GM19438 (cell line): ENCODE data around the gene TNP1.

Source experiments
- ATAC-seq: cut with Tn5 transposase; IDR thresholded peaks from one replicate; pipeline ENCODE4 v1.9.1; 2021; ENCODE audit warnings: low read depth; ENCODE audit not compliant: unreplicated experiment

The TNP1 gene, protein sequence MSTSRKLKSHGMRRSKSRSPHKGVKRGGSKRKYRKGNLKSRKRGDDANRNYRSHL

DNA sequence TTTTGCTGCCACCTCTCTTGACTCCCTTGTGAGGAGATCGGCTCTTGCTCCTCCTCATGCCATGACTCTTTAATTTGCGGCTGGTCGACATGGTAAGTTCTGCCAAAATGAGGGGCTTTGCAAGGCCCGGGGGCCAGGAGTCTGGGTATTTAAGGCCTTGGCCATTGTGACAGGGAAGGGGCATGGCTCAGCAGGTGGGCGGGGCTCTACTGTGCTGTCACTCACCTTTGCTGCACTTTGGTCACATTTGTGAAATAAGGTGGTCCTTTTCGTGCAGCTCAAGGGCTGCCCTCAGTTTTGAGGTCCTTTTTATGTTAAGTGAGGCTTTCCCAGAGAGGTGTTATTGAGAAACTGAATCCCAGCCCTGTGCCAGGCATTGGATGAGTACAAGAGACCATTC is at the start of gene TNP1:
Gene TNP1 (minus strand): TSS at position 121 of the 400 bp plus-strand sequence. CDS start 30 bp downstream, at position 91.
- ATAC-seq = no peak

DNA sequence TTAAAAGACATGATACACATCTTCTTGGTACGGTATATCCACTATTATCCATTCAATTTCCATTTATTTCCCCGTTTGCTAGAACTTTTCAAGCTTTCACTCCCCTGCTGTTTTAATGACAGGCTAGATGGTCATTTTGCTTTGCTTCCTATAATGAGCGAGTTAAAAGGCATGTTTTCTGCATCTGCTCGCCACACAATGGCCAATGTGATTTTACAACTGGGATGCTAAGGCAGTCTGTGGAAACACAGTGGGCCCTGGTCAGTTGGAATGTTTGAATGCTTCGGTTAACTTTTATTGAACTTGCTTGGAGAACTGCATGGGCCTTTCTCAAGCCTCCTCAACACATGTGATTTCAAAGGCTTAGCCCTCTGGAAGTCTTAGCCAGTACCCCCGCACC is 48.4 kb upstream of the TNP1 start:
- no peak for ATAC-seq

DNA sequence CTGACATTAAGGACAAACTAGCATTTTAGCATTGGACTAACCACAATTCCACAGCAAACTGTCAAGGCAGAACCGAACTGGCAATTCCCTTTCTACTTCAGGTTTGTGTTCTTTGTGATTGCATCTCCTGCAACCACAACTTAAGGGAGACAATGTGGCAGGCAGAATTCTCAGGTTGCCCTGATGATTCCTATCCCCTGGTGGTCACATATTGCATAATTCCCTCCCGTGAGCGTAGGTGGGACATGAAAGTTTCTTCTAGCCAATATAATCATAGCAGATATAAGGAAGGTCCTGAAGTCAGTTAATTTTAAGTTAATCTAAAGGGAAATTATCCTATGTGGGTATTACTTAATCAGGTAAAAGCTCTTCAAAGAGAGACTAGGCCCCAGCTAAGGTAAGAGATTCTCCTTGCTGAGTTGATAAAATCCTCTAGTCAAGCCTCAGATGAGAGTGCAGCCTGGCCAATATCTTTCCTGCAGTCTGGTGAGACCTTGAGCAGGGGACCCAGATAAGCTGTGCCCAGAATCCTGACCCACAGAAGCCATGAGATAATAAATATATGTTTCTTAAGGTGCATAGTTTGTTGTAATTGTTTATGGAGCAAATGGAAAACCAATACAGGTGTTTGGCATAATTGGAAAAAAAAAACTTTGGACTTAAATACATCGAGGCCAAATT is 45.9 kb upstream of the TNP1 start:
- ATAC-seq = no peak

DNA sequence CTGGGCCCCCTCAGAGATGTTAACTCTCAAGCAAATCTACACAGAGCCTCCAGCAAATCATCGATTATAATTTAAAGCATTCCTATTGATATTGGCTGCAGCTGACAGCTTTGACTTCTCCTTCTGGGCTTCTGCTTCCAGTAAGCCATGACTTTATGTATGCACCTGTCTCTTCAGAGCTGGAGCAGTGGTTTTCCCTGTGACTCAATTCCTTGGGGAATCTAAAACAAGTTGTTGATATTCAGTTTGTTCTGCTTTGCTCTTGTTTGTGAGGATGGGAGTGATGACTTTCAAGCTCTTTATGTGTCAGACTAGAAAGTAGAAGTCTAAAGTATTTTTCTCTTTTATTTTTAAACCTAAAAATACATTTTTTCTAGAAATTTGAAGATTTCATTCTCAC is 45.1 kb upstream of the TNP1 start:
- ATAC-seq = no peak

DNA sequence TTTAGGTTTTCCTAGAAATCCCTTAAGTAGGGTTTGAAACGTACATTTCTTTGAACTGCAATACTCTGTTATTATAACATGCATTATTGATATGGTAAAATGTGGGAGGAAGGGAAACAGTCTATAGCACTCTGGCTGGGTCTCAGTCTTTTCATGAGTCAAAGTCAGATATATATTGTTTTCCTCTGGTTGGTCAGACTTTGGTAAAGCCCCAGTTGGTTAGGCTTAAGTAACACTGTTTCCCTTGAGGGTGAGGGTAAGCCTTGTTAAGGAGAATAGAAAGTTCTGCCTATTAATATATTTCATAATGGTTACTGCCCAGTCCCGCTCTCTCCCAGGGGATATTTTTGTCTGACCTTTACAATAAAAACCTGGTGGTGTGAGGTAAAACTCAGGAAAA is 44.7 kb upstream of the TNP1 start:
- no peak for ATAC-seq

DNA sequence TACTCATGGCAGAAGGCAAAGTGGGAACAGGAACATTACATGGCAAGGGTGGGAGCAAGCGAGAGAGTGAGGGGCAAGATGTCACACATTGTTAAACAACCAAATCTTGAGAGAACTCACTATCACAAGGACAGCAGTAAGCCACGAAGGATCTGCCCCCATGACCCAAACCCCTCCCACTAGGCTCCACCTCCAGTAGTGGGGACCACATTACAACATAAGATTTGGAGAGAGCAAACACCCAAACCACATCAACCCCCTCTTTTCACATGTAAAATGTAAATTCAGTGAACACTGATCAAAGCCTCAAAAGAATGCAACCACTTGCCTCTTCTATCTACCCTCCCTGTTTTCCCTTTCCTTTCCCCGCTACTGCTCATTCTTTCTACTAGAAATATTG is 43.6 kb upstream of the TNP1 start:
- no peak for ATAC-seq

DNA sequence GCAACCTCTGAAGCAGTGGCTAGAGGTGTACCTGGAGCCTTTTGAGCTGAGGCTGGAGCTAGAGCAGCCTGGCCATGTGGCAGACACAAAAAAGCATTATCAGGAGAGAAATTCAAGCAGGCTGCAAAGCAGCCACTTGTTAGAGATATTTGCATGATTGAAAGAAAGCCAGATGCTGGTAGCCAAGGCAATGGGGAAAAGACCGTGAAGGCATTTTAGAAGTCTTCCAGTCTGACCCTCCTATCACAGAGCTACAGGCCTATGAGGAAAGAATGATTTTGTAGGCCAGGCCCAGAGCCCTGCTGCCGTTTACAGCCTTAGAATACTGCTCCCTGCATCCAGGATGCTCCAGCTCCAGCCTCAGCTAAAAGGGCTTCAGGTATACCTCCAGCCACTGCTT is 41.4 kb upstream of the TNP1 start:
- ATAC-seq = no peak

DNA sequence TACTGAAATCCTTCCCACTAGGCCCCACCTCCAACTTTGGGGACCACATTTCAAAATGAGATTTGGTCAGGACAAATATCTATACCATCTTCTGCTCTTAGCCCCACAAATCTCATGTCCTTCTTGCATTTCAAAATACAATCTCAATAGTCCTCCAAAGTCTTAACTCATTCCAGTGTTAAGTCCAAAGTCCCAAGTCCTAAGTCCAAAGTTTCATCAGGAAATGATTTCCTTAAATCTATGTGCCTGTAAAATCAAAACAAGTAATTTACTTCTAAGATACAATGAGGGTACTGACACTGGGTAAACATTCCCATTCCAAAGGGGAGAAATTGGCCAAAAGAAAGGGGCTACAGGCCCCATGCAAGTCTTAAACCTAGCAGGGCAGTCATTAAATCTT is 40.5 kb upstream of the TNP1 start:
- ATAC-seq = no peak

DNA sequence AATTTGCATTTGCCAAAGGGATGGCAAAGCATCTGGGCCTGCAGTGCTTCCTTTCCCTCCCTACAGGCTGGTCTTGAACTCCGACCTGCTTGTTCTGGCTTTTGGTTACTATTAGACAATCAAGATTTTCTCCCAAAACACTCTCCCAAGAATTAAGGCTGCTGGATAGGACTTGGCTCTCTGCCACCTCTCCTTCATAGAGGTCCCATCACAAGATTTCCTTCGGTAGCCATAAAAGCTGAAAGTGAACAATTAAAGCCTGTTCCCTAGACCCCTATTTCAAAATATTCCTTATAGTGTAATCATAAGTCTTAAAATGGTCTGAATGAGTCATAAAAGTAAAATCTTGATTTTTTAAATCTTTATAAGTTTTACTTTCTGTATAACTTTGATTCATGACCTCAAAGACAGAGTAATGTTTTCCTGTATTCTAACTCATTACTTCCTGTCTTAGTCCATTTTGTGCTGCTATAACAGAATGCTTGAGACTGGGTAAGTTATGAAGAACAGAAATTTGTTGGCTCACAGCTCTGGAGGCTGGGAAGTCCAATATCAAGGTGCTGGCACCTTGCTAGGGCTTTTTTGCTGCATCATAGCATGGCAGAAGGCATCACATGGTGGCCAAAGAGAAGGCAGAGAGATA is 37.8 kb upstream of the TNP1 start:
- no peak for ATAC-seq

DNA sequence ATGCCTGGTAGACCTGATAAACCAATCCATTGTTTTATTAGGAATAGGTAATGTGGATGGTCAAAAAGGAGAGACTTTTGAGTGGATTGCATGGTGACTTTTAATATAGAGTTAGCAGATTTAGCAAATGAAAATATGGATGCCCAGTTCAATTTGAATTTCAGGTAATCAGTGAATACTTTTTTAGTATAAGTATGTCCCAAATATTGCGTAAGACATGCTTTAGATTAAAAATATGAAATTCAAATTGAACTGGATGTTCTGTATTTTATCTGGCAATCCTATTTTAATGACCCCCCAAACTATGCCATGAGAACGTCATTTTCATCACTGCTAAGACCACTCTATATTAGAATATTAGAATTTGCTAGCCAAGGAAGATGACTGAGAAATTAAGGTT is 30.3 kb upstream of the TNP1 start:
- no peak for ATAC-seq

DNA sequence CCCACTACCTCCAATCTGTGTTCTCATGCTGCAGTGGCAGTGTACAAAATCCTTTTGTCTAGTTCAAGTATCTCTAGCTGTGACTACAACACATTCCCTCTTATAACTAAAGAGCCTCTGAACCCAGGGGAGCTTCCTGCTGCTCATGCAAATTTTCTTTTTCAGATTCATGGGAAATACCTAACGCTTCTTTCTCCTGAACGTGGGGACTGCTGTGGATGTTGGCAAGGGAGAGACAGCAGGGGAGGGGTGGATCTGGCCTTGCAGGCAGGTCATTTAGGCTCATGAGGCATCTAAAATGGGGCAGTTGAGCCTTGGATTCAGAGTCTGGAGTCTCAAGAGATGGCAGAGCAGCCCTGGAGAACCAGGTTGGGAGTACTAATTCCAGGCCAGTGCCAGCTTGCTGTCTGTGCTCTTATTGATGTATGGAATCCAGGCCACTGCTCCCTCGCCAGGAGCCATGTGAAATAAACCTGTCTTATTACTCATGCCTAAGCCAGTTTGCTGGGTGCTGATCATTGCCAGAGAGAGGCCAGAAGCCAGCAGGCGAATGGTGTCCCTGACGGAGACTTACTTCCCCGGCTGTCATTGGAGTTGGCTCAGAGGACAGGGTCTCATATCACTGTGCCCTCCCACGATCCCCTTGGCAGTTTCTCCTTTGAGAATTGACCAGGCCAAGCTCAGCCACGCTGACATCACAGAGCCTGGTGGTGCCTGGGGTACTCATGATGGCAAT is 29.2 kb upstream of the TNP1 start:
- ATAC-seq = no peak

DNA sequence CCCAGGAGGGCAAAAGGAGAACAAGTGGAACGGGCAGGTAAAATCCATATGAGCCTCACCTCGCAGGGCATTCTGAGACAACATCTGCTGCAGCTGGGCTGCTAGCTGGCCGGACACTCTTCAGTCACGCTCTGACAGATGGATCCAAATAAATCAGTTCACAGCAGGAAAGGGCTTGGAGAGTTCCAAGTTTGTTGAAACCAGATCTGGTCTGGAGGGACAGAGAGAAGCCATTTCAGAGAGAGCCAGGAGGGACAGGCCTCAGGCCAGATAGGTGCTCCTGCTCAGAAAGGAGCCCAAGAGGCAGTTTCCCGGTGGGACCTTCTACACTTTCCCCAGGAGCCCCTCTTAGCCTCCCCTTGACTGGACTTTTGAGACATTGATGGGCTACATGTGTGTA is 28.2 kb upstream of the TNP1 start:
- no peak for ATAC-seq

DNA sequence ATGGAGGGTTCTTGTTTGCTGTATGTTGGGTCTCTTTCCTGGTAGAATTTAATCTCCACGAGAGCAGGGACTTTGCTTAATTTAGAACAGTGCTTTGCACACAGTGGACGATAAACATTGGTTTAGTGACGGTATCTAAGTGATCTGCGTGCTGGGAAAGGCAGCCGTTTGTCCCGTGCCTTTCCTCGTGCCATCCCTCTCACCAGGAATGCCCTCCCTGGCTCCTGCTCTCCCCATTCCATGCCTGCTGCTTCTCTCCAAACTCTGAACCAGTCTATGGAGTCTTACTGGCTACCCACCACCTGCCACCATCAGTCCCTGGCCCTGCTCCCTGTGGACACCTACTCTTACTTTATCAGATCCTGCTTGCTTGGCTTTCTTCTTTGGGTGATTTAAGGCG is 27.3 kb upstream of the TNP1 start:
- no peak for ATAC-seq

DNA sequence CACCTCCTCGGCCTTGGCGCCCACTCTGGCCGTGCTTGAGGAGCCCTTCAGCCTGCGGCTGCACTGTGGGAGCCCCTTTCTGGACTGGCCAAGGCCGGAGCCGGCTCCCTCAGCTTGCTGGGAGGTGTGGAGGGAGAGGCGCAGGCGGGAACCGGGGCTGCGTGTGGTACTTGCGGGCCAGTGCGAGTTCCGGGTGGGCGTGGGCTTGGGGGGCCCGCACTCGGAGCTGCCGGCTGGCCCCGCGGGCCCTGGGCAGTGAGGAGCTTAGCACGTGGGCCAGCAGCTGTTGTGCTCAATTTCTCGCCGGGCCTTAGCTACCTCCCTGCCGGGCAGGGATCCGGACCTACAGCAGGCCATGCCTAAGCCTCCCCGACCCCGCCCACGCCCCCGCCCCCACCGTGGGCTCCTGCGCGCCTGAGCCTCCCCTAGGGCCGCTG is 25.3 kb upstream of the TNP1 start:
- no peak for ATAC-seq

DNA sequence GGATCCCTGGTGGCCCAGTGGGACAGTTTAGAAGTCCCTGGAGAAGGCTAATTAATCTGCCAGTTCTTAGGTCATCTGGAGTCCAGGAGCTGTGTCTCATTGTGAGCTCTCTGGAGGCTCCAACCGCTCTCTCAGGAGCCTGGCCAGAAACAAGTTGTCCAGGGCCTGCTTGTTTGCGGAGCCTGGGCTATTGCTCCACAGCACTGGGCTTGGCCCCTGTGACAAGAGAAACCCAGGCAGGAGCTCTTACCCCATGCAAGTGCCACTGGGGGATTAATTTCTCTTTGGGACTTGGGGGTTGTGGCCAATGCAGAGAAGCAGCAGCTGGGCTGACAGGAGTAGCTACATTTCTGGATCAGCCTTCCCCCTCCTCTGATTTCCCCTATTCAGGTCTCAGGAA is 24.5 kb upstream of the TNP1 start:
- ATAC-seq = no peak

DNA sequence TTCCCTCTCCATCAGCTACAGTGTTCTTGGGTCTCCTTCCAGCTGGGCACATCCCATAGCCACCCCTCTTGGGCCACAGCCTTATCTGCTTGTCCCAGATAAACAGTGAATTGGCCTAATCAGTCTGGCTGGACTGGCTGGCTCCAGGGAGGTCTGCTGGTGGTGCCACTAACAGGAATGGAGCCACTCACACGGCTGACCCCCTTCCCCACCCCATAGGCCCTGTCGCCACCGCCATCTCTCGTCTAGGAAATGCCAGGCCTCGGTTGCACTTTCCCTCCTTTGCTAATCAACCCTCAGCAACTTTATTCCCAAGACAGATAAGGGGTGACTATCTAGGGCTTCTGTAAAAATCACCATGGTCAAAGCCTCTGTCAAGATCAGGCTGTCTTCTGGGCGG is 23.0 kb upstream of the TNP1 start:
- no peak for ATAC-seq

DNA sequence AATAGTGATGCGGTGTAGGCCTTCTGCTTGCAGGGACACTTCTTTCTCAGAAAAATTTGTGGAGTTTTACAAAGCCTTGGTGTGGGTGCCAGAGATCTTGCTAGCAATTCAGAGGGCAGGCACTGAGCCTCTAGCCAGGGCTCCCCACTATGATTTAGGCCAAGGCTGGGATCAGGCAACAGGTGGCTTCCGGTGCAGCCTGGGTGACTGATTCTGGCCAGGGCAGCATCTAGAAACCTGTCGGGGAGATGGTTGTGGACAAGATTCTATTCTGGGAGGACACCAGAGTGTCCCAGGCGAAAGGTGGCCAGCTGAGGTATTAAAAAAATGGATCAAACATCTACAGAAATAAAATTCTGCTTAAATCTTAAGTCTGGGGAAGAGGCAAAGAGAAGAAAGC is 21.5 kb upstream of the TNP1 start:
- ATAC-seq = no peak

DNA sequence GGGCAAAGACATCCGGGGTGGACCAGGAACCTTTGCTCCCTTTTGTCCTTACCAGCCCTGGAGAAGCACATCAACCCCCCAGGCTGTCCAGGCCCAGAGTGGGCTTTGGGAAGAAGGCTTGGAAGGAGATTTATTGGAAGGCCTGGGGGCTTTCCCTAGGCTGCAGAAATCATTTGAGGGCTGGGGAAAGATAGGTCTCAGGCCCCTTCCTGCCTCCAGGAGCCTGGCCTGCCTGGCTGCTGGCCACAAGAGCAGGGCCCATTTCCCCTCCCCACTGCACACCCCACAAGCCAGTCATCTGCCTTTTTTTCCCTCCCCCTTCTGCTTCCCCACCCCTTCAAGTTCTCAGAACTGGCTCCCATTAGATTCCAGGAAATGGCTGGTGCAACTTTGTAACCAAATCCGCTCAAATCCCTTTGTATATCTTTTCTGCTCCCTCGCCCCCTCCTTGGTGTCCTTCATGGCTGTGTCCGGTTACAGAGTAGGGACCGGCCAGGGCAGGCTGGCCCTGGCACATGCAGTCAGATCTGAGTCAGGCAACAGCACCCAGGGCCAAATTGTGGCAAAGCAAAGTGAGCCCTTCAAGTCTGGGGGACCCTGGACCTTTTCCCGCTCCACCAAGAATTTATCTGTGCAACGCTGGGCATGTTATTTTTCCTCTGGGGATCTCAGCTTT is 20.8 kb upstream of the TNP1 start:
- ATAC-seq = no peak

DNA sequence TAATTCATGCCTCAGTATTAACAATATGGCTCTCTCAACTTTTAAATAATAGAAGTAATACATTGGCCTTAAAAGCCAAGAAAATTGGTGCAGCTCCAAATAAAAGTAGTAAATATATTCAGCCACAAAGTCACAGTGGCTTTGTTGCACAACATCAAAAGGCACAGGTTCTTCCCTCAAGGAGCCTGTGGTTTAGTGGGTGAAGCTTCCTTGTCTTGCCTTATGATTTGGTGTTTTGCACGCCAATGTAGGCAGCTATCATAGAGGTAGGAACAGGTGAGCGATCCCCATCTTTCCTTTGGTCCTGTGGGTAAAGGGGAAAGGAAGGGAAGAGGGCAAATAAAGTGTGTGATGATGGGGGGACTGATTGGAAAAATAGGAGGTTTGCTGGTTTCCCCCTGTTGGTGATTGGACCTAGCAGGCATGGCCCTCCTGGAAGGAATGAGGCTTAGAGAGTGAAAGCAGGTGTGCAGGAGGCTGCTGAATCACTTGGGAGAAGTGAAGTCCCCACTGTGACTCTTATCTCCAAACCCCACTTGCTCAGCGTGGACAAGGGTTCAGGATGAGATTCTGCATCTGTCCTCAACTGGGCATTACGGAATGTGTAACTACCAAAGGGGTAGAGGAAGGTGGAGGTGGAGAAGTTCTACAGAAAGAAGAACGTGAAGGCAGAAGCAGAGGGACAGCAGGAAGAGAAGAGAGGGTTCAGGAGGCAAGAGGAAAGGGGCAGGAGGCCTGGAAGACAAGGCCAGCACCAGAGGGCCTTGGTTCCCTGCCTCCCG is 20.1 kb upstream of the TNP1 start:
- no peak for ATAC-seq

DNA sequence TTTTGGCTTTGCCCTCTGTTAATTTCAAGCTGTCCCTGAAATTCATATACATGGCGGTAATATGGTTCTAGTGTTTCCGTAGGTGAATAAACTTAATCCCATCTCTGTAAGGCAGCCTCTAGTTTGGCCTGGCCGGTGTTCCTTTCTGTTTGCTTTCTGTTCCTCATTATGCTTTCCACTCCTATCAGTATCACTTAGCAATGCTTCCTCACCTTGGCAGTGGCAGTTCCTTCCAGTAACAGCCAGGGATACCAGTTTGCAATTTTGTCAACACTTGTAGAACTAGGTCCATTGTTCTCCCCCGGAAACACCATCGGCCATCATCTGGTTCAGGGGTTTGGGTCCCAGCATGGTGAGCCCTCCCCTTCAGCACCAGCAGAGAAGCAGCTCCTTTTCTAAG is 18.2 kb upstream of the TNP1 start:
- ATAC-seq = no peak
